GM23338 (cell line): ENCODE results near the gene CDKAL1. TPM values are rescaled to one million over a fixed set of nuclear protein-coding genes. Genes with fewer than 3 reads are reported as not detected.

Source experiments
- EZH2 ChIP-seq: fragments of 200-600 bp; sonication (generic); IDR thresholded peaks from one replicate; pipeline ENCODE4 v1.8.0; 2017; ENCODE audit warnings: antibody characterized with exemption, mild to moderate bottlenecking, low read depth; ENCODE audit not compliant: unreplicated experiment
- JUNB ChIP-seq: IDR thresholded peaks from one replicate; pipeline ENCODE4 v1.6.1; 2016; ENCODE audit warnings: antibody characterized with exemption; ENCODE audit not compliant: unreplicated experiment
- NANOG ChIP-seq: IDR thresholded peaks from 2 replicates; pipeline ENCODE4 v1.6.1; 2016; ENCODE audit warnings: antibody characterized with exemption, borderline replicate concordance
- POLR2AphosphoS5 ChIP-seq: IDR thresholded peaks from 2 replicates; pipeline ENCODE4 v1.6.1; 2016; ENCODE audit warnings: antibody characterized with exemption, low read depth
- REST ChIP-seq: IDR thresholded peaks from one replicate; pipeline ENCODE4 v1.6.1; 2018; ENCODE audit warnings: antibody characterized with exemption; ENCODE audit not compliant: unreplicated experiment
- polyA plus RNA-seq: library from polyadenylated mRNA; unstranded; fragments of >200 nt; fragmentation: Nextera tagmentation; extraction: Ambion mirVana; gene quantifications from 2 replicates; pipeline ENCODE4 v1.2.1, GENCODE V29; 2016
- total RNA-seq: library from RNA; depleted of rRNA; stranded (reverse); fragments of >200 nt; shearing (Covaris generic); gene quantifications from 2 replicates; pipeline ENCODE4 v1.2.3, GENCODE V29; 2014
- TF ChIP-seq, protein P1 (sequence below): fragments of 250-450 bp; sonication (Bioruptor Pico); IDR thresholded peaks from 2 replicates; pipeline ENCODE4 v1.5.0; 2020; ENCODE audit warnings: mild to moderate bottlenecking, moderate library complexity

The CDKAL1 gene
- total and polyA plus RNA-seq, 2 experiments from 2014 or later: 17.8 to 35.0 TPM

GRCh38 chr6:20633566-20634340, 99.5 kb downstream of the CDKAL1 start (continued):
- TF ChIP-seq, protein P1, sequence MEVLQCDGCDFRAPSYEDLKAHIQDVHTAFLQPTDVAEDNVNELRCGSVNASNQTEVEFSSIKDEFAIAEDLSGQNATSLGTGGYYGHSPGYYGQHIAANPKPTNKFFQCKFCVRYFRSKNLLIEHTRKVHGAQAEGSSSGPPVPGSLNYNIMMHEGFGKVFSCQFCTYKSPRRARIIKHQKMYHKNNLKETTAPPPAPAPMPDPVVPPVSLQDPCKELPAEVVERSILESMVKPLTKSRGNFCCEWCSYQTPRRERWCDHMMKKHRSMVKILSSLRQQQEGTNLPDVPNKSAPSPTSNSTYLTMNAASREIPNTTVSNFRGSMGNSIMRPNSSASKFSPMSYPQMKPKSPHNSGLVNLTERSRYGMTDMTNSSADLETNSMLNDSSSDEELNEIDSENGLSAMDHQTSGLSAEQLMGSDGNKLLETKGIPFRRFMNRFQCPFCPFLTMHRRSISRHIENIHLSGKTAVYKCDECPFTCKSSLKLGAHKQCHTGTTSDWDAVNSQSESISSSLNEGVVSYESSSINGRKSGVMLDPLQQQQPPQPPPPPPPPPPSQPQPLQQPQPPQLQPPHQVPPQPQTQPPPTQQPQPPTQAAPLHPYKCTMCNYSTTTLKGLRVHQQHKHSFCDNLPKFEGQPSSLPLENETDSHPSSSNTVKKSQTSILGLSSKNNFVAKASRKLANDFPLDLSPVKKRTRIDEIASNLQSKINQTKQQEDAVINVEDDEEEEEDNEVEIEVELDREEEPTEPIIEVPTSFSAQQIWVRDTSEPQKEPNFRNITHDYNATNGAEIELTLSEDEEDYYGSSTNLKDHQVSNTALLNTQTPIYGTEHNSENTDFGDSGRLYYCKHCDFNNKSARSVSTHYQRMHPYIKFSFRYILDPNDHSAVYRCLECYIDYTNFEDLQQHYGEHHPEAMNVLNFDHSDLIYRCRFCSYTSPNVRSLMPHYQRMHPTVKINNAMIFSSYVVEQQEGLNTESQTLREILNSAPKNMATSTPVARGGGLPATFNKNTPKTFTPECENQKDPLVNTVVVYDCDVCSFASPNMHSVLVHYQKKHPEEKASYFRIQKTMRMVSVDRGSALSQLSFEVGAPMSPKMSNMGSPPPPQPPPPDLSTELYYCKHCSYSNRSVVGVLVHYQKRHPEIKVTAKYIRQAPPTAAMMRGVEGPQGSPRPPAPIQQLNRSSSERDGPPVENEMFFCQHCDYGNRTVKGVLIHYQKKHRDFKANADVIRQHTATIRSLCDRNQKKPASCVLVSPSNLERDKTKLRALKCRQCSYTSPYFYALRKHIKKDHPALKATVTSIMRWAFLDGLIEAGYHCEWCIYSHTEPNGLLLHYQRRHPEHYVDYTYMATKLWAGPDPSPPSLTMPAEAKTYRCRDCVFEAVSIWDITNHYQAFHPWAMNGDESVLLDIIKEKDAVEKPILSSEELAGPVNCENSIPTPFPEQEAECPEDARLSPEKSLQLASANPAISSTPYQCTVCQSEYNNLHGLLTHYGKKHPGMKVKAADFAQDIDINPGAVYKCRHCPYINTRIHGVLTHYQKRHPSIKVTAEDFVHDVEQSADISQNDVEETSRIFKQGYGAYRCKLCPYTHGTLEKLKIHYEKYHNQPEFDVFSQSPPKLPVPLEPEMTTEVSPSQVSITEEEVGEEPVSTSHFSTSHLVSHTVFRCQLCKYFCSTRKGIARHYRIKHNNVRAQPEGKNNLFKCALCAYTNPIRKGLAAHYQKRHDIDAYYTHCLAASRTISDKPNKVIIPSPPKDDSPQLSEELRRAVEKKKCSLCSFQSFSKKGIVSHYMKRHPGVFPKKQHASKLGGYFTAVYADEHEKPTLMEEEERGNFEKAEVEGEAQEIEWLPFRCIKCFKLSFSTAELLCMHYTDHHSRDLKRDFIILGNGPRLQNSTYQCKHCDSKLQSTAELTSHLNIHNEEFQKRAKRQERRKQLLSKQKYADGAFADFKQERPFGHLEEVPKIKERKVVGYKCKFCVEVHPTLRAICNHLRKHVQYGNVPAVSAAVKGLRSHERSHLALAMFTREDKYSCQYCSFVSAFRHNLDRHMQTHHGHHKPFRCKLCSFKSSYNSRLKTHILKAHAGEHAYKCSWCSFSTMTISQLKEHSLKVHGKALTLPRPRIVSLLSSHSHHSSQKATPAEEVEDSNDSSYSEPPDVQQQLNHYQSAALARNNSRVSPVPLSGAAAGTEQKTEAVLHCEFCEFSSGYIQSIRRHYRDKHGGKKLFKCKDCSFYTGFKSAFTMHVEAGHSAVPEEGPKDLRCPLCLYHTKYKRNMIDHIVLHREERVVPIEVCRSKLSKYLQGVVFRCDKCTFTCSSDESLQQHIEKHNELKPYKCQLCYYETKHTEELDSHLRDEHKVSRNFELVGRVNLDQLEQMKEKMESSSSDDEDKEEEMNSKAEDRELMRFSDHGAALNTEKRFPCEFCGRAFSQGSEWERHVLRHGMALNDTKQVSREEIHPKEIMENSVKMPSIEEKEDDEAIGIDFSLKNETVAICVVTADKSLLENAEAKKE (CRISPR knock-in tag): no peak
- TF ChIP-seq REST: no peak
- no peak for TF ChIP-seq EZH2
- no peak for TF ChIP-seq NANOG
- TF ChIP-seq JUNB: no peak
- no peak for TF ChIP-seq POLR2AphosphoS5
